Ascending aorta (tissue), 2 donors: Measurements from ENCODE around the gene MRPL52. TPM values are rescaled to one million over a fixed set of nuclear protein-coding genes. Genes with fewer than 3 reads are reported as not detected.

Source experiments
- DNase-seq, 2 donors: peaks; one replicate each; pipeline ENCODE4 v3.0.0-alpha.2; 2019; ENCODE audit warnings: low spot score in 2 of 2
- H3K27ac ChIP-seq, 2 donors: fragments of 200-600 bp; sonication (generic); one replicate each; pipeline ENCODE4 v1.5.1; 2016 to 2017; ENCODE audit warnings: mild to moderate bottlenecking in 1 of 2
- H3K27me3 ChIP-seq: fragments of 200-600 bp; sonication (generic); one replicate; pipeline ENCODE4 v1.5.1; 2017
- H3K36me3 ChIP-seq, 2 donors: fragments of 200-600 bp; sonication (generic); one replicate each; pipeline ENCODE4 v1.5.1; 2016
- H3K4me1 ChIP-seq, 2 donors: fragments of 200-600 bp; sonication (generic); one replicate each; pipeline ENCODE4 v1.5.1; 2016 to 2017; ENCODE audit warnings: mild to moderate bottlenecking in 1 of 2
- H3K4me3 ChIP-seq, 2 donors: fragments of 200-600 bp; sonication (generic); one replicate each; pipeline ENCODE4 v1.5.1; 2016 to 2017; ENCODE audit warnings: mild to moderate bottlenecking in 1 of 2
- H3K9me3 ChIP-seq, 2 donors: fragments of 200-600 bp; sonication (generic); one replicate each; pipeline ENCODE4 v1.5.1; 2016
- intact Hi-C: fragments of 100-400 bp; cut with DNase I; formaldehyde crosslinking; loops from one replicate; pipeline ENCODE4 v1.15.1; 2023
- total RNA-seq: library from RNA; depleted of rRNA; stranded (reverse); fragments of >200 nt; gene quantifications from one replicate; pipeline ENCODE4 v1.1.0, GENCODE V29; 2016
- TF ChIP-seq, protein P1 (sequence below), 3 experiments: fragments of 200-600 bp in 2 of 3; fragments of 450-650 bp in 1 of 3; sonication (generic) in 2 of 3; IDR thresholded peaks; one replicate each; pipeline ENCODE4 v1.5.1; 2016 to 2019; ENCODE audit warnings: antibody characterized with exemption in 3 of 3, mild to moderate bottlenecking in 1 of 3, moderate library complexity in 1 of 3

The MRPL52 gene
- 6.6 TPM for total RNA-seq

DNA sequence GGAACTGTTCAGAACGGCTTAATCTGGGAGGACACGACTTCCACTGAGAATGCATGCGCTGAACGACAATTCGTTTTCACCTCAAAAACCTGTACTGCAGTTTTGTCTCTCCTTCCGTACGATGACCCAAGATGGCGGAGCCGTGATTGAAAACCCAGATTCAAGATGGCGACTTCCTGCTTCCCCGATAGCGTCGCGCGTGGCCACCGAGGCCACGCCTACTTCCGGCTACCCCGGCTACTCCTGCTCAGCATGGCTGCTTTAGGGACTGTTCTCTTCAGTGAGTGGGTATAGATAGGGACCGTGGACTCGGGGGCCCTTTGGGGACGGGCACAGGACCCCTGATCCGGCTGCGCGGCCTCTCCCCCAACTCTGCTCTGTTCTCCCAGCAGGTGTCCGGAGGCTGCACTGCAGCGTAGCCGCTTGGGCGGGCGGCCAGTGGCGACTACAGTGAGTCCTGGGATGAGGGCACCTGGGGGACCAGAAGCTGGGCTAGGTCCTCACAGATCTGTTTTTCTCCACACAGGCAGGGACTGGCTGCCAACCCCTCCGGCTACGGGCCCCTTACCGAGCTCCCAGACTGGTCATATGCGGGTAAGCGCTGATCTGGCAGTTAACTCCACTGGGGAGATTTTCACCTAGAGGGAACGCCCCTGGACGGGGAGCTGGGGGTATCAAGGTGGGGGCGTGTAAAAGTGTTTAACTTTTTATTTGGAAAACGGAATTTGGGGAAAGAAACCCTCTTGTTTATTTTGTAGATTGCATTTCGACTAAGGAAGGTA is at the start of gene MRPL52:
Gene MRPL52, plus strand, starts transcription at position 227 of the 782 bp plus-strand sequence. Its CDS starts 26 bp downstream, at position 253.
- H3K4me1 ChIP-seq: peaks cover 0 to 7% of the 10 kb centered on the region in 2 donors
- no peaks in the 10 kb centered on the region for H3K27me3 ChIP-seq
- H3K27ac ChIP-seq: peak within 1 kb of the TSS; percentile 61 to 81
- H3K36me3 ChIP-seq: peaks cover 11 to 15% of the 10 kb centered on the region in 2 donors
- H3K4me3 ChIP-seq: peak within 1 kb of the TSS; percentile 83 to 98
- intact Hi-C loops: loop anchor here (10.0 kb wide), 2 partner anchors 325 to 475 kb away; partner anchors contain the start of genes BCL2L2 and PPP1R3E
- no peaks in the 10 kb centered on the region for H3K9me3 ChIP-seq
- TF ChIP-seq, protein P1, sequence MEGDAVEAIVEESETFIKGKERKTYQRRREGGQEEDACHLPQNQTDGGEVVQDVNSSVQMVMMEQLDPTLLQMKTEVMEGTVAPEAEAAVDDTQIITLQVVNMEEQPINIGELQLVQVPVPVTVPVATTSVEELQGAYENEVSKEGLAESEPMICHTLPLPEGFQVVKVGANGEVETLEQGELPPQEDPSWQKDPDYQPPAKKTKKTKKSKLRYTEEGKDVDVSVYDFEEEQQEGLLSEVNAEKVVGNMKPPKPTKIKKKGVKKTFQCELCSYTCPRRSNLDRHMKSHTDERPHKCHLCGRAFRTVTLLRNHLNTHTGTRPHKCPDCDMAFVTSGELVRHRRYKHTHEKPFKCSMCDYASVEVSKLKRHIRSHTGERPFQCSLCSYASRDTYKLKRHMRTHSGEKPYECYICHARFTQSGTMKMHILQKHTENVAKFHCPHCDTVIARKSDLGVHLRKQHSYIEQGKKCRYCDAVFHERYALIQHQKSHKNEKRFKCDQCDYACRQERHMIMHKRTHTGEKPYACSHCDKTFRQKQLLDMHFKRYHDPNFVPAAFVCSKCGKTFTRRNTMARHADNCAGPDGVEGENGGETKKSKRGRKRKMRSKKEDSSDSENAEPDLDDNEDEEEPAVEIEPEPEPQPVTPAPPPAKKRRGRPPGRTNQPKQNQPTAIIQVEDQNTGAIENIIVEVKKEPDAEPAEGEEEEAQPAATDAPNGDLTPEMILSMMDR (IDR thresholded peaks at IDR 0.05): no peak
- DNase-seq: peak; percentile 70 to 95

- peaks cover 0 to 5% of the 10 kb centered on the region in 2 donors for H3K36me3 ChIP-seq
- TF ChIP-seq, protein P1 (IDR thresholded peaks at IDR 0.05): no peak
- no peaks in the 10 kb centered on the region for H3K27me3 ChIP-seq
- H3K4me1 ChIP-seq: no peaks in the 10 kb centered on the region
- no peak for DNase-seq
- H3K27ac ChIP-seq: no peak overlapping the region
- no peaks in the 10 kb centered on the region for H3K9me3 ChIP-seq
- intact Hi-C loops: no loop called here
- no peak overlapping the region for H3K4me3 ChIP-seq
These were observed 49.5 kb upstream of the MRPL52 start for GRCh38 chr14:22780105-22780679.

DNA sequence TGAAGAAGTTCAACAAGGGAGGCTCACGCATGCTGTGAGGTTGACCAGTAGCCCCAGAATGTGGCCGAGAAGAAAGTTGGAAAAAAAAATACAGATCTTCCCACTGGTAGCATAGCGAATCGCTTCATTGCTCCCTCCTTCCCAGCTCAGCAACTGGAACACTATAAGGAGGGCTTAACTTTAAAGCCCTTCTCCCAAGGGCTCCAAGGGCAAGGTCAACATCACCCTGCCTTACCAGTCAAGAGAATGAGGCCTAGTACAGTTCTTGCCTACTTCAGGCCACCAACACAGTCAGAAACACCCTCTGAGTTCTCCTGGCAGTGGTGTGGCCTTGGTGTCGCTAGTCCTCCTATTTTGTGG is 48.8 kb upstream of the MRPL52 start:
- intact Hi-C loops: no loop called here

DNA sequence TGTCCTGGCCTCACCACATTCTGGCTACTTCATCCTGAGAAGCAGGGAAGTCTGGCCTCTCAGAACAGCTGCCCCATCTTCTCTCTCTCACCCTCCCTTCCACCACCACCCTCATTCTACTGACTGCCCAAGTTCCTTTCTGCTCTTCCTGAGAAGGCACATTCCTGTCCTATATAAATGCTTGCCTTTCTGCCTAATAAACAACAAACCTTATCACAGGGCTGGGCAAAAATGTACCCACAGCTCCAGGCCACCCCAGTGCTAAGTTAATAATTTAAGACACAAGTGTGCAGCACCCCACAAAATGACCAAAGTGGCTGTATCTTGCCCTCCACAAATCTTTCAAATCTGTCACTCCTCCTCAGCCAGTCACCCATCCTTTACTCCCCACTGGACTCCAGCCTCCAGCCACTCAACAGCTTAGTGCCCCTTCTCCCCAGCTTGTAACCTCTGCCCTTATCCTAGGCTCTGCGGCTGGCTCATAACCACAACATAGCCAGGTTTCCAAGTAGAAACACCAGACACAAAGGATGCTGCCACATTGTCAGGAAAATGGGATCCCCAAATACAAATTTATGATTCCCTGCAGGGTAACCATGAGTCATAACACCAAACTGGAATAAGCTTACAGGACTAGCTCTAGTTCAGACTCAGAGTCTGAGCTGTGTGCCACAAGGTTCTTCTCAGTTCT is 48.2 kb upstream of the MRPL52 start:
- peak overlapping the region; percentile 2 to 37 for H3K27ac ChIP-seq
- intact Hi-C loops: no loop called here
- DNase-seq: no peak

More for the DNA sequence above, 48.8 kb upstream of the MRPL52 start:
- no peak for DNase-seq
- TF ChIP-seq, protein P1 (IDR thresholded peaks at IDR 0.05): no peak
- Histone ChIP-seq H3K36me3 (no peaks in the 10 kb centered on the region), H3K9me3 (no peaks in the 10 kb centered on the region), H3K4me3 (no peak overlapping the region), H3K27ac (peak overlapping the region; percentile 2 to 37), H3K27me3 (no peaks in the 10 kb centered on the region), H3K4me1 (no peaks in the 10 kb centered on the region)

GRCh38 chr14:22786685-22787084 is 43.0 kb upstream of the MRPL52 start:
- no peaks in the 10 kb centered on the region for H3K27me3 ChIP-seq
- no peaks in the 10 kb centered on the region for H3K9me3 ChIP-seq
- no peak overlapping the region for H3K27ac ChIP-seq
- no peaks in the 10 kb centered on the region for H3K4me1 ChIP-seq
- DNase-seq: no peak
- H3K4me3 ChIP-seq: no peak overlapping the region
- intact Hi-C loops: no loop called here
- H3K36me3 ChIP-seq: no peaks in the 10 kb centered on the region
- TF ChIP-seq, protein P1 (IDR thresholded peaks at IDR 0.05): no peak

More for the DNA sequence above, 48.2 kb upstream of the MRPL52 start:
- Histone ChIP-seq H3K36me3 (no peaks in the 10 kb centered on the region), H3K27me3 (no peaks in the 10 kb centered on the region), H3K9me3 (no peaks in the 10 kb centered on the region), H3K4me3 (no peak overlapping the region), H3K4me1 (no peaks in the 10 kb centered on the region)
- TF ChIP-seq, protein P1 (IDR thresholded peaks at IDR 0.05): no peak
